ENCODE measurements around the gene ERI3.

ERI3 gene

GRCh38 chr1:44222397-44223186 is 132.5 kb downstream of the ERI3 start:
- no peak overlapping the region for H3K4me3 ChIP-seq (ENCODE audit: low read depth, low read length)
- DNase-seq (ENCODE audit: low read depth), result no peak
- TF ChIP-seq CTCF (IDR thresholded peaks at IDR 0.05; ENCODE audit: control insufficient read depth, extremely low read depth, insufficient read depth), result no peak

- no peak for TF ChIP-seq CTCF (IDR thresholded peaks at IDR 0.05; ENCODE audit: control insufficient read depth, extremely low read depth, insufficient read depth)
- no peak overlapping the region for H3K4me3 ChIP-seq (ENCODE audit: low read depth, low read length)
- DNase-seq (ENCODE audit: low read depth), result no peak
Measured at GRCh38 chr1:44221769-44222168, 133.3 kb downstream of the ERI3 start.

GRCh38 chr1:44220755-44221154 is 134.3 kb downstream of the ERI3 start:
- no peak overlapping the region for H3K4me3 ChIP-seq (ENCODE audit: low read depth, low read length)
- no peak for DNase-seq (ENCODE audit: low read depth)
- TF ChIP-seq CTCF (IDR thresholded peaks at IDR 0.05; ENCODE audit: control insufficient read depth, extremely low read depth, insufficient read depth), result no peak

GRCh38 chr1:44220001-44220751 is 134.9 kb downstream of the ERI3 start:
- no peak overlapping the region for H3K4me3 ChIP-seq (ENCODE audit: low read depth, low read length)
- TF ChIP-seq CTCF (IDR thresholded peaks at IDR 0.05; ENCODE audit: control insufficient read depth, extremely low read depth, insufficient read depth), result no peak
- no peak for DNase-seq (ENCODE audit: low read depth)

GRCh38 chr1:44219301-44219626 is 135.8 kb downstream of the ERI3 start:
- DNase-seq (ENCODE audit: low read depth), result no peak
- no peak for TF ChIP-seq CTCF (IDR thresholded peaks at IDR 0.05; ENCODE audit: control insufficient read depth, extremely low read depth, insufficient read depth)
- no peak overlapping the region for H3K4me3 ChIP-seq (ENCODE audit: low read depth, low read length)

GRCh38 chr1:44218503-44219300 is 136.4 kb downstream of the ERI3 start:
- no peak for TF ChIP-seq CTCF (IDR thresholded peaks at IDR 0.05; ENCODE audit: control insufficient read depth, extremely low read depth, insufficient read depth)
- H3K4me3 ChIP-seq (ENCODE audit: low read depth, low read length), result no peak overlapping the region
- DNase-seq (ENCODE audit: low read depth), result no peak

Data from LNCaP clone FGC (cell line).